ENCODE results near the gene RUSC1.

- no peak for TF ChIP-seq POLR2AphosphoS5 (IDR thresholded peaks at IDR 0.05)
- TF ChIP-seq, protein P1, sequence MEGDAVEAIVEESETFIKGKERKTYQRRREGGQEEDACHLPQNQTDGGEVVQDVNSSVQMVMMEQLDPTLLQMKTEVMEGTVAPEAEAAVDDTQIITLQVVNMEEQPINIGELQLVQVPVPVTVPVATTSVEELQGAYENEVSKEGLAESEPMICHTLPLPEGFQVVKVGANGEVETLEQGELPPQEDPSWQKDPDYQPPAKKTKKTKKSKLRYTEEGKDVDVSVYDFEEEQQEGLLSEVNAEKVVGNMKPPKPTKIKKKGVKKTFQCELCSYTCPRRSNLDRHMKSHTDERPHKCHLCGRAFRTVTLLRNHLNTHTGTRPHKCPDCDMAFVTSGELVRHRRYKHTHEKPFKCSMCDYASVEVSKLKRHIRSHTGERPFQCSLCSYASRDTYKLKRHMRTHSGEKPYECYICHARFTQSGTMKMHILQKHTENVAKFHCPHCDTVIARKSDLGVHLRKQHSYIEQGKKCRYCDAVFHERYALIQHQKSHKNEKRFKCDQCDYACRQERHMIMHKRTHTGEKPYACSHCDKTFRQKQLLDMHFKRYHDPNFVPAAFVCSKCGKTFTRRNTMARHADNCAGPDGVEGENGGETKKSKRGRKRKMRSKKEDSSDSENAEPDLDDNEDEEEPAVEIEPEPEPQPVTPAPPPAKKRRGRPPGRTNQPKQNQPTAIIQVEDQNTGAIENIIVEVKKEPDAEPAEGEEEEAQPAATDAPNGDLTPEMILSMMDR (IDR thresholded peaks at IDR 0.05), result no peak
- TF ChIP-seq POLR2A (IDR thresholded peaks at IDR 0.05), result no peak
Observed at GRCh38 chr1:155320252-155320651, 442 bp upstream of the RUSC1 start.
